Hepatocyte (in vitro differentiated cells): Measurements from ENCODE around the gene KCNK1. TPM values are rescaled to one million over a fixed set of nuclear protein-coding genes. Genes with fewer than 3 reads are reported as not detected.

ENCODE experiments used
- DNase-seq: peaks from one replicate; pipeline ENCODE4 v3.0.0-alpha.2; 2016; ENCODE audit warnings: low spot score
- H2AFZ ChIP-seq: fragments of 200-600 bp; sonication (generic); 2 replicates; pipeline ENCODE4 v1.6.0; 2016; ENCODE audit warnings: antibody characterized with exemption, mild to moderate bottlenecking
- H3K27ac ChIP-seq: fragments of 200-600 bp; sonication (generic); 2 replicates; pipeline ENCODE4 v1.5.1; 2016; ENCODE audit warnings: mild to moderate bottlenecking
- H3K27me3 ChIP-seq: fragments of 200-600 bp; sonication (generic); 2 replicates; pipeline ENCODE4 v1.6.1; 2016
- H3K36me3 ChIP-seq: fragments of 200-600 bp; sonication (generic); replicated peaks from 2 replicates; pipeline ENCODE4 v1.5.1; 2016; ENCODE audit warnings: low read depth; ENCODE audit not compliant: insufficient read depth
- H3K4me1 ChIP-seq: fragments of 200-600 bp; sonication (generic); 2 replicates; pipeline ENCODE4 v1.5.1; 2016; ENCODE audit warnings: mild to moderate bottlenecking, moderate library complexity; ENCODE audit not compliant: insufficient read depth
- H3K4me2 ChIP-seq: fragments of 200-600 bp; sonication (generic); 2 replicates; pipeline ENCODE4 v1.6.0; 2016
- H3K4me3 ChIP-seq: fragments of 200-600 bp; sonication (generic); 2 replicates; pipeline ENCODE4 v1.5.1; 2016; ENCODE audit warnings: mild to moderate bottlenecking
- H3K79me2 ChIP-seq: fragments of 200-600 bp; sonication (generic); 2 replicates; pipeline ENCODE4 v1.6.0; 2017; ENCODE audit warnings: mild to moderate bottlenecking
- H3K9me2 ChIP-seq: fragments of 200-600 bp; sonication (generic); replicated peaks from 2 replicates; pipeline ENCODE4 v1.6.0; 2017; ENCODE audit warnings: mild to moderate bottlenecking; ENCODE audit not compliant: insufficient read depth
- H3K9me3 ChIP-seq: fragments of 200-600 bp; sonication (generic); 2 replicates; pipeline ENCODE4 v1.5.1; 2016; ENCODE audit warnings: low read depth, mild to moderate bottlenecking
- H4K20me1 ChIP-seq: fragments of 200-600 bp; sonication (generic); 2 replicates; pipeline ENCODE4 v1.6.0; 2016; ENCODE audit warnings: mild to moderate bottlenecking; ENCODE audit not compliant: insufficient read depth, poor library complexity, severe bottlenecking
- CTCF ChIP-seq: fragments of 200-600 bp; sonication (generic); IDR thresholded peaks from 2 replicates; pipeline ENCODE4 v1.5.1; 2016; ENCODE audit warnings: antibody characterized with exemption, mild to moderate bottlenecking; ENCODE audit not compliant: poor library complexity
- EZH2 ChIP-seq: fragments of 200-600 bp; sonication (generic); IDR thresholded peaks from 2 replicates; pipeline ENCODE4 v1.6.1; 2016; ENCODE audit warnings: antibody characterized with exemption, mild to moderate bottlenecking, borderline replicate concordance
- EZH2phosphoT487 ChIP-seq: fragments of 200-600 bp; sonication (generic); IDR thresholded peaks from one replicate; pipeline ENCODE4 v1.6.1; 2018; ENCODE audit warnings: antibody characterized with exemption, mild to moderate bottlenecking, low read depth, moderate library complexity; ENCODE audit not compliant: unreplicated experiment, severe bottlenecking
- WGBS: methylation state at CpG from one replicate; pipeline ENCODE4 v1.1.6; 2016; ENCODE audit warnings: low lambda C conversion rate; ENCODE audit errors: missing lambda C conversion rate; 5-methylcytosine and 5-hydroxymethylcytosine counted together
- polyA plus RNA-seq: library from polyadenylated mRNA; unstranded; fragments of >200 nt; fragmentation: Nextera tagmentation; extraction: Ambion mirVana; gene quantifications from 2 replicates; pipeline ENCODE4 v1.2.1, GENCODE V29; 2016
- total RNA-seq: library from RNA; depleted of rRNA; stranded (reverse); fragments of >200 nt; gene quantifications from 2 replicates; pipeline ENCODE4 v1.2.3, GENCODE V29; 2014

Gene KCNK1
- total and polyA plus RNA-seq, 2 experiments from 2014 or later = 21.4 to 25.9 TPM

GRCh38 chr1:233661376-233662159 is 47.7 kb downstream of the KCNK1 start:
- Histone ChIP-seq H3K9me2 (no peaks in the 10 kb centered on the region), H3K4me1 (peaks cover under 1% of the 10 kb centered on the region), H4K20me1 (no peaks in the 10 kb centered on the region), H3K4me3 (no peak overlapping the region), H3K27me3 (no peaks in the 10 kb centered on the region), H3K9me3 (no peaks in the 10 kb centered on the region), H3K36me3 (no peaks in the 10 kb centered on the region), H3K4me2 (no peak overlapping the region), H2AFZ (no peak overlapping the region), H3K79me2 (peaks cover 32% of the 10 kb centered on the region), H3K27ac (no peak overlapping the region)
- 96% methylated on average over 11 of the region's 11 CpGs for WGBS
- DNase-seq = no peak
- TF ChIP-seq EZH2 (no peak), CTCF (no peak), EZH2phosphoT487 (no peak)

DNA sequence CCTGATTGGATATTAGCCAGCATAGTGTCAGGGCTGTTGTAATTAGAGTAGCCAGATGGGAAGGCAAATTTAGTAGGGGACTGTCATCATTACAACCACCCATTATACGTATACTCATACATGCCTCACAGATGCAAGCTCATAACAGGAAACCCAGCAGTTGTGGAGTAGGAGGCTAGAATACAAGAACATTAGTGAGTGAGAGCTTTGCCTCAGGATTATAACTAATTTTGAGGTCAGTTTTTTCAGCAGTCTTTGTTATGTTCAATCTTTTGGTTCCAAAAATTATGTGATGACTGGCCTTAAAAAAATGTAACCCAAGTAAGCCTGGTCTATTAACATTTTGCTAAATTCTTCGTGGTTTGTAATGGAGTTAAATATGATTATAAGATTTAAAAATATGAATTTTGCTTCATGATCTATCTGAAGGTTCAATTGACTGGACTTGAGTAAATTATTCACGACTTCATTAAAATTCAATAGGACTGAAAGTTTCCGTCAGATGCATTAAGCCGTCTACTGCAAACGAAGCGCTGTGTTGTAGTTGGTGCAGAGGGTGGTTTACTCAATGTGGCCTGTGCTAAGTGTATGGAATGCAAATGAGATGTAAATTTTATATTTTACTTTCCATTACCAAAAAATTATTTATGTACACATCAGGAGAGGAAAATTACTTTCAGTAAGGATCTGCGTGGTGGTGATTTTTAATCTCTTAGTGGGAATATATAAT is 48.8 kb downstream of the KCNK1 start:
- TF ChIP-seq EZH2 = no peak
- no peaks in the 10 kb centered on the region for H3K4me1 ChIP-seq
- peaks cover 29% of the 10 kb centered on the region for H3K79me2 ChIP-seq
- H3K4me2 ChIP-seq = no peak overlapping the region
- no peaks in the 10 kb centered on the region for H3K27me3 ChIP-seq
- no peak overlapping the region for H3K27ac ChIP-seq
- no peak overlapping the region for H2AFZ ChIP-seq
- H3K9me3 ChIP-seq = no peaks in the 10 kb centered on the region
- H3K9me2 ChIP-seq = no peaks in the 10 kb centered on the region
- no peak for DNase-seq
- 96% methylated on average over 8 of the region's 8 CpGs for WGBS
- H3K4me3 ChIP-seq = no peak overlapping the region
- no peaks in the 10 kb centered on the region for H4K20me1 ChIP-seq
- H3K36me3 ChIP-seq = no peaks in the 10 kb centered on the region

DNA sequence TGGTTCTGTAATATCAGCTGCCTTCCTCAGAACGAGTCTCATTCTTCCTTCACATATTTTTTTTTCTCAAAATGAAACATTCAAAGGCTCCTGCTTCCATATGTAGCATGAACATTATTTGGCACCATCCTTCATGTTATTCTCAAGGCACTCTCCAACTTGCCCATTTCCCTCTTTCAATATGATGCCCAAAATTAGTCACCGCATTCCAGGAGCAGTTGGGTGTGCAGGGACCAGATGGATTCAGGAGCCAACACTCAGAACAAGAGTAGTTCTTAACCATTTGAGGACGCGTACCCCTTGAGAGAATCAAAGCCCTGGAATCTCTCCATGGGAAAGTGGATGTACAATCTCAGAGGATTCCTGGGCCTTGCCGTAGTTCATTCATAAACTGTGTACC is 50.3 kb downstream of the KCNK1 start:
- Histone ChIP-seq H2AFZ (no peak overlapping the region), H3K27me3 (no peaks in the 10 kb centered on the region), H3K36me3 (no peaks in the 10 kb centered on the region), H3K4me2 (no peak overlapping the region), H3K4me3 (no peak overlapping the region), H3K79me2 (peaks cover 25% of the 10 kb centered on the region), H3K4me1 (no peaks in the 10 kb centered on the region), H3K9me3 (no peaks in the 10 kb centered on the region), H3K9me2 (no peaks in the 10 kb centered on the region), H4K20me1 (no peaks in the 10 kb centered on the region), H3K27ac (no peak overlapping the region)
- WGBS = 92% methylated on average over 5 of the region's 5 CpGs
- no peak for TF ChIP-seq EZH2phosphoT487
- no peak for DNase-seq

GRCh38 chr1:233664804-233665574 is 51.1 kb downstream of the KCNK1 start:
- 83% methylated on average over 5 of the region's 5 CpGs for WGBS
- H3K4me2 ChIP-seq = no peak overlapping the region

More at GRCh38 chr1:233664804-233665574, 51.1 kb downstream of the KCNK1 start:
- no peaks in the 10 kb centered on the region for H3K9me3 ChIP-seq
- no peak overlapping the region for H3K27ac ChIP-seq
- H2AFZ ChIP-seq = no peak overlapping the region
- TF ChIP-seq EZH2phosphoT487 (no peak), CTCF (no peak)
- DNase-seq = no peak
- no peaks in the 10 kb centered on the region for H3K4me1 ChIP-seq
- H3K27me3 ChIP-seq = no peaks in the 10 kb centered on the region
- H3K36me3 ChIP-seq = no peaks in the 10 kb centered on the region
- H4K20me1 ChIP-seq = no peaks in the 10 kb centered on the region
- H3K79me2 ChIP-seq = peaks cover 25% of the 10 kb centered on the region
- no peaks in the 10 kb centered on the region for H3K9me2 ChIP-seq
- no peak overlapping the region for H3K4me3 ChIP-seq
